Panc1 (cell line): ENCODE data around the gene STRADB.

Experiments used
- TF ChIP-seq, protein P1 (sequence below): fragments of 450-650 bp; IDR thresholded peaks from 2 replicates; pipeline ENCODE4 v1.5.1; 2017; ENCODE audit warnings: mild to moderate bottlenecking
- TF ChIP-seq, protein P2 (sequence below), 2 experiments: IDR thresholded peaks; 2 replicates each; pipeline ENCODE4 v1.6.1; 2011 to 2012; ENCODE audit warnings: low read depth in 2 of 2, control low read depth in 1 of 2, low read length in 1 of 2, mild to moderate bottlenecking in 1 of 2, moderate library complexity in 1 of 2; ENCODE audit not compliant: insufficient read depth in 1 of 2

DNA sequence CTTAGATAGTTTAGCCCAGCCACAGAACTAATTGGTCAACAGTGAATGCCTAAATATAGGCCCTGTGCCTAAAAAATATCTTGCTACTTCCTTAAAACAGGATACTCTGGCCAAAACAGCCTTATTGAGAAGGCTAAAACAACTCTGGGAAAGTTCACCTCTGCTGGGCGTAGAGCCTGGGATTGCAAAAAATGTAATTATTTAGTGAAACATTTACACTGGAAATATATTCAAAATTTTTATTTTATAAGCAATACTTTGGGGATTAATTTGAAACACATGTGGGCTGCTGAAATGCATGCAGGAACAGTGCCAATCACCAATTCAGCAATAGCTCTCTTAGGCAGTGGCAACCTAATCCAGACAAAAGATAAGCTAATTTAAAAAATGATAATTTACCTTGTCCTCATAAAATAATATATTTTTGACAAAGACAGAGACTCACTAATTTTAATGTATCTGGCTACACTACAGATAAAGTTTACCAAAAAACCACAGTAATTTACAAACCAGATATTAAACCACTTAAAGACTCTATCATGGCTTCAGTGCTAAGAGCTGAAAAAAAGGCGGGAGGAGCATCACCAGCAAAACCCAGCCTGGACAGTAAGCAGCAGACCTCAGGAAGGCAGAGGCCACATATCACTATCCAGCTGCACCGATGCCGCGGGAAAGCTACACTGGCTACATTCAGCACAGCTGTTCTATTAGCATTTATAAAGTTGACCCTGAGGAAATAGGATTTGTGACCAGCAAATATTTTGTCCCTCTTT is 18.7 kb upstream of the STRADB start:
- TF ChIP-seq, protein P1, sequence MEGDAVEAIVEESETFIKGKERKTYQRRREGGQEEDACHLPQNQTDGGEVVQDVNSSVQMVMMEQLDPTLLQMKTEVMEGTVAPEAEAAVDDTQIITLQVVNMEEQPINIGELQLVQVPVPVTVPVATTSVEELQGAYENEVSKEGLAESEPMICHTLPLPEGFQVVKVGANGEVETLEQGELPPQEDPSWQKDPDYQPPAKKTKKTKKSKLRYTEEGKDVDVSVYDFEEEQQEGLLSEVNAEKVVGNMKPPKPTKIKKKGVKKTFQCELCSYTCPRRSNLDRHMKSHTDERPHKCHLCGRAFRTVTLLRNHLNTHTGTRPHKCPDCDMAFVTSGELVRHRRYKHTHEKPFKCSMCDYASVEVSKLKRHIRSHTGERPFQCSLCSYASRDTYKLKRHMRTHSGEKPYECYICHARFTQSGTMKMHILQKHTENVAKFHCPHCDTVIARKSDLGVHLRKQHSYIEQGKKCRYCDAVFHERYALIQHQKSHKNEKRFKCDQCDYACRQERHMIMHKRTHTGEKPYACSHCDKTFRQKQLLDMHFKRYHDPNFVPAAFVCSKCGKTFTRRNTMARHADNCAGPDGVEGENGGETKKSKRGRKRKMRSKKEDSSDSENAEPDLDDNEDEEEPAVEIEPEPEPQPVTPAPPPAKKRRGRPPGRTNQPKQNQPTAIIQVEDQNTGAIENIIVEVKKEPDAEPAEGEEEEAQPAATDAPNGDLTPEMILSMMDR = no peak
- TF ChIP-seq, protein P2, sequence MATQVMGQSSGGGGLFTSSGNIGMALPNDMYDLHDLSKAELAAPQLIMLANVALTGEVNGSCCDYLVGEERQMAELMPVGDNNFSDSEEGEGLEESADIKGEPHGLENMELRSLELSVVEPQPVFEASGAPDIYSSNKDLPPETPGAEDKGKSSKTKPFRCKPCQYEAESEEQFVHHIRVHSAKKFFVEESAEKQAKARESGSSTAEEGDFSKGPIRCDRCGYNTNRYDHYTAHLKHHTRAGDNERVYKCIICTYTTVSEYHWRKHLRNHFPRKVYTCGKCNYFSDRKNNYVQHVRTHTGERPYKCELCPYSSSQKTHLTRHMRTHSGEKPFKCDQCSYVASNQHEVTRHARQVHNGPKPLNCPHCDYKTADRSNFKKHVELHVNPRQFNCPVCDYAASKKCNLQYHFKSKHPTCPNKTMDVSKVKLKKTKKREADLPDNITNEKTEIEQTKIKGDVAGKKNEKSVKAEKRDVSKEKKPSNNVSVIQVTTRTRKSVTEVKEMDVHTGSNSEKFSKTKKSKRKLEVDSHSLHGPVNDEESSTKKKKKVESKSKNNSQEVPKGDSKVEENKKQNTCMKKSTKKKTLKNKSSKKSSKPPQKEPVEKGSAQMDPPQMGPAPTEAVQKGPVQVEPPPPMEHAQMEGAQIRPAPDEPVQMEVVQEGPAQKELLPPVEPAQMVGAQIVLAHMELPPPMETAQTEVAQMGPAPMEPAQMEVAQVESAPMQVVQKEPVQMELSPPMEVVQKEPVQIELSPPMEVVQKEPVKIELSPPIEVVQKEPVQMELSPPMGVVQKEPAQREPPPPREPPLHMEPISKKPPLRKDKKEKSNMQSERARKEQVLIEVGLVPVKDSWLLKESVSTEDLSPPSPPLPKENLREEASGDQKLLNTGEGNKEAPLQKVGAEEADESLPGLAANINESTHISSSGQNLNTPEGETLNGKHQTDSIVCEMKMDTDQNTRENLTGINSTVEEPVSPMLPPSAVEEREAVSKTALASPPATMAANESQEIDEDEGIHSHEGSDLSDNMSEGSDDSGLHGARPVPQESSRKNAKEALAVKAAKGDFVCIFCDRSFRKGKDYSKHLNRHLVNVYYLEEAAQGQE (IDR thresholded peaks at IDR 0.05; ENCODE audit: insufficient read depth in 1 of 2, low read depth in 2 of 2, low read length in 1 of 2) = no peak
